Caco-2 (cell line): Measurements from ENCODE around the gene ARHGAP18. TPM values are rescaled to one million over a fixed set of nuclear protein-coding genes. Genes with fewer than 3 reads are reported as not detected.
"Not testable (repeated sequence)": the region's sequence is repeated elsewhere in the genome, so short reads cannot be mapped to it uniquely, and the experiment has no call there.

Experiments used
- BruUV-seq: library from RNA; stranded (reverse); fragments of 400-500 nt; replicated peaks from 2 replicates; lab custom pipeline; 2021; lab: Mats Ljungman, UMichigan
- CTCF ChIA-PET: fragments of 300-600 bp; sonication (Branson Sonifier 250); formaldehyde crosslinking; loops from one replicate; lab custom pipeline; 2022; ENCODE audit warnings: antibody characterized with exemption; lab: Charles Lee
- POLR2A ChIA-PET: fragments of 300-600 bp; sonication (Branson Sonifier 250); formaldehyde crosslinking; loops from one replicate; lab custom pipeline; 2022; ENCODE audit warnings: antibody characterized with exemption; lab: Charles Lee
- DNase-seq, 2 experiments: peaks; one replicate each; pipeline versions ENCODE4 v3.0.0 to v3.0.0-alpha.2; 2020 to 2022
- H3K27me3 ChIP-seq: replicated peaks from 2 replicates; pipeline ENCODE4 v1.6.0; 2011; ENCODE audit warnings: low read length; ENCODE audit not compliant: control insufficient read depth, insufficient read depth
- H3K36me3 ChIP-seq: 2 replicates; pipeline ENCODE4 v1.5.1; 2011; ENCODE audit warnings: low read length; ENCODE audit not compliant: control insufficient read depth, insufficient read depth
- H3K4me1 ChIP-seq: fragments of 250-450 bp; sonication (Bioruptor Pico); 2 replicates; pipeline ENCODE4 v1.5.1; 2020; ENCODE audit warnings: mild to moderate bottlenecking
- H3K4me3 ChIP-seq: 2 replicates; pipeline ENCODE4 v1.5.1; 2011; ENCODE audit warnings: low read depth, mild to moderate bottlenecking, control low read depth, low read length
- H3K9me3 ChIP-seq: fragments of 250-450 bp; sonication (Bioruptor Pico); 2 replicates; pipeline ENCODE4 v1.5.1; 2020; ENCODE audit warnings: mild to moderate bottlenecking, moderate library complexity
- H3K27ac Mint-ChIP-seq: one replicate; pipeline ENCODE4 v1.8.0; 2022; ENCODE audit warnings: mixed read lengths; ENCODE audit not compliant: unreplicated experiment
- H3K27me3 Mint-ChIP-seq: one replicate; pipeline ENCODE4 v1.8.0; 2022; ENCODE audit warnings: mixed read lengths; ENCODE audit not compliant: insufficient read depth, unreplicated experiment
- H3K36me3 Mint-ChIP-seq: one replicate; pipeline ENCODE4 v1.8.0; 2022; ENCODE audit warnings: mild to moderate bottlenecking, mixed read lengths; ENCODE audit not compliant: insufficient read depth, unreplicated experiment
- H3K4me1 Mint-ChIP-seq: one replicate; pipeline ENCODE4 v1.8.0; 2022; ENCODE audit warnings: low read depth, mixed read lengths; ENCODE audit not compliant: unreplicated experiment
- H3K4me3 Mint-ChIP-seq: one replicate; pipeline ENCODE4 v1.8.0; 2022; ENCODE audit warnings: mild to moderate bottlenecking, moderate library complexity, mixed read lengths; ENCODE audit not compliant: unreplicated experiment
- H3K9me3 Mint-ChIP-seq: one replicate; pipeline ENCODE4 v1.8.0; 2022; ENCODE audit warnings: mixed read lengths; ENCODE audit not compliant: unreplicated experiment
- intact Hi-C: fragments of 100-400 bp; cut with micrococcal nuclease; formaldehyde crosslinking; loops from one replicate; pipeline ENCODE4 v1.10.0; 2022; ENCODE audit not compliant: unreplicated experiment
- total RNA-seq: library from RNA; stranded (reverse); gene quantifications from 2 replicates; pipeline ENCODE4 v1.2.3, GENCODE V29; 2022
- TF ChIP-seq, protein P1 (sequence below), 2 experiments: fragments of 200-600 bp in 1 of 2; IDR thresholded peaks; 1 replicate in 1 of 2; 2 replicates in 1 of 2; pipeline versions ENCODE4 v1.5.1 to v1.8.0; 2011 to 2022; ENCODE audit warnings: antibody characterized with exemption in 1 of 2, control low read depth in 1 of 2, inconsistent platforms in 1 of 2, low read depth in 1 of 2, low read length in 1 of 2, mild to moderate bottlenecking in 1 of 2, moderate library complexity in 1 of 2; ENCODE audit not compliant: insufficient read depth in 1 of 2, severe bottlenecking in 1 of 2, unreplicated experiment in 1 of 2

ARHGAP18 gene
- total RNA-seq, 1 experiment from 2014 or later: 15.0 TPM

DNA sequence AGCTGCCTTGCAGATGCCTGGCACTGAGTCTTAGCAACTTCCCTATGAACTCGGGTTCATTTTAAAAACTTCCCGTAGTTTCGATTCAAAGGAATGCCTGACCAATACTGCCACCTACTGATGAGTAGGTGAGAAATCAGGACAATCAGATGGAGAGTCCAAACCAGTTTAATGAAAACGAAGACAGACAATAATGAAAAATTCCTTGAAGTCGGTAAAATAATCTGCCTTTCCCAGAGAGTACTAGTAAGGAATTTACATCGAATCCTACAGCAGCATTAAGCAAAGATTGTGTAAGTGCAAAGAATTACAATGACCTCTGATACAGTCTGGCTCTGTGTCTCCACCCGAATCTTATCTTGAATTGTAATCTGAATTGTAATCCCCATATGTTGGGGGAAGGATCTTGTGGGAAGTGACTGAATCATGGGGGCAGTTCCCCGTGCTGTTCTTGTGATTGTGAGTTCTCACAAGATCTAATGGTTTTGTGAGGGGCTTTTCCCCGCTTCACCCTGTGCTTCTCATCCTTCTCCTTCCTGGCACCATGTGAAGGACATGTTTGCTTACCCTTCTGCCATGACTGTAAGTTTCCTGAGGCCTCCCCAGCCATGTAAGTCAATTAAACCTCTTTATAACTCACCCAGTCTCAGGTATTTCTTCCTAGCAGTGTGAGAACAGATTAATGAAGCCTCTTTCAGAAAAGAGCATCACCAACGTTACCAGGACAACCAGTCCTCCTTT, 134.4 kb downstream of the ARHGAP18 start:
- no TSS peak for BruUV-seq
- peaks cover 10% of the 10 kb centered on the region for H3K4me1 ChIP-seq
- Mint-ChIP-seq H3K9me3 (peaks cover 10% of the 10 kb centered on the region), H3K27me3 (no peaks in the 10 kb centered on the region), H3K36me3 (peaks cover 16% of the 10 kb centered on the region), H3K4me1 (peaks cover 10% of the 10 kb centered on the region), H3K4me3 (no peak overlapping the region), H3K27ac (no peak overlapping the region)
- DNase-seq: peak in 1 of 2 experiments; percentile 32
- intact Hi-C loops: loop anchor here (1.0 kb wide), 2 partner anchors 76 to 106 kb away; no protein-coding TSS in a partner anchor
- H3K4me3 ChIP-seq: no peak overlapping the region
- H3K9me3 ChIP-seq: no peaks in the 10 kb centered on the region
- 0 out of 2 replicates have a peak, but pooled peaks cover 1% of the 10 kb centered on the region for H3K36me3 ChIP-seq
- H3K27me3 ChIP-seq: no peaks in the 10 kb centered on the region
- TF ChIP-seq, protein P1, sequence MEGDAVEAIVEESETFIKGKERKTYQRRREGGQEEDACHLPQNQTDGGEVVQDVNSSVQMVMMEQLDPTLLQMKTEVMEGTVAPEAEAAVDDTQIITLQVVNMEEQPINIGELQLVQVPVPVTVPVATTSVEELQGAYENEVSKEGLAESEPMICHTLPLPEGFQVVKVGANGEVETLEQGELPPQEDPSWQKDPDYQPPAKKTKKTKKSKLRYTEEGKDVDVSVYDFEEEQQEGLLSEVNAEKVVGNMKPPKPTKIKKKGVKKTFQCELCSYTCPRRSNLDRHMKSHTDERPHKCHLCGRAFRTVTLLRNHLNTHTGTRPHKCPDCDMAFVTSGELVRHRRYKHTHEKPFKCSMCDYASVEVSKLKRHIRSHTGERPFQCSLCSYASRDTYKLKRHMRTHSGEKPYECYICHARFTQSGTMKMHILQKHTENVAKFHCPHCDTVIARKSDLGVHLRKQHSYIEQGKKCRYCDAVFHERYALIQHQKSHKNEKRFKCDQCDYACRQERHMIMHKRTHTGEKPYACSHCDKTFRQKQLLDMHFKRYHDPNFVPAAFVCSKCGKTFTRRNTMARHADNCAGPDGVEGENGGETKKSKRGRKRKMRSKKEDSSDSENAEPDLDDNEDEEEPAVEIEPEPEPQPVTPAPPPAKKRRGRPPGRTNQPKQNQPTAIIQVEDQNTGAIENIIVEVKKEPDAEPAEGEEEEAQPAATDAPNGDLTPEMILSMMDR (IDR thresholded peaks at IDR 0.05; ENCODE audit: insufficient read depth in 1 of 2, low read depth in 1 of 2, low read length in 1 of 2, severe bottlenecking in 1 of 2, unreplicated experiment in 1 of 2): peak; percentile 63 to 64
- CTCF ChIA-PET: interaction anchor here (0.8 to 1.1 kb wide), 4 partner anchors 10 to 76 kb away, joined by 3 to 14 read pairs (median 3); no protein-coding TSS in a partner anchor
- POLR2A ChIA-PET: no interaction called here

DNA sequence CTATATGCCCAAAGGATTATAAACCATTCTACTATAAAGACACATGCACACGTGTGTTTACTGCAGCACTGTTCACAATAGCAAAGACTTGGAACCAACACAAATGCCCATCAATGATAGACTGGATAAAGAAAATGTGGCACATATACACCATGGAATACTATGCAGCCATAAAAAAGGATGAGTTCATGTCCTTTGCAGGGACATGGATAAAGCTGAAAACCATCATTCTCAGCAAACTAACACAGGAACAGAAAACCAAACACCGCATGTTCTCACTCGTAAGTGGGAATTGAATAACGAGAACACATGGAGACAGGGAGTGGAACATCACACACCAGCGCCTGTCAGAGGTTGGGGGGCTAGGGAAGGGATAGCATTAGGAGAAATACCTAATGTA, 135.4 kb downstream of the ARHGAP18 start:
- H3K4me1 ChIP-seq, H3K4me1 Mint-ChIP-seq, H3K4me3 ChIP-seq, H3K36me3 ChIP-seq, H3K27me3 ChIP-seq, H3K27me3 Mint-ChIP-seq, DNase-seq, H3K9me3 ChIP-seq, H3K4me3 Mint-ChIP-seq, H3K27ac Mint-ChIP-seq, BruUV-seq, POLR2A ChIA-PET: not testable (repeated sequence)
- CTCF ChIA-PET: interaction anchor here (0.6 to 1.1 kb wide), 5 partner anchors 9 to 77 kb away, joined by 3 to 14 read pairs (median 3); no protein-coding TSS in a partner anchor
- intact Hi-C loops: loop anchor here (1.0 kb wide), 2 partner anchors 75 to 105 kb away; no protein-coding TSS in a partner anchor
- Mint-ChIP-seq H3K36me3 (peaks cover 24% of the 10 kb centered on the region), H3K9me3 (peaks cover 20% of the 10 kb centered on the region)

DNA sequence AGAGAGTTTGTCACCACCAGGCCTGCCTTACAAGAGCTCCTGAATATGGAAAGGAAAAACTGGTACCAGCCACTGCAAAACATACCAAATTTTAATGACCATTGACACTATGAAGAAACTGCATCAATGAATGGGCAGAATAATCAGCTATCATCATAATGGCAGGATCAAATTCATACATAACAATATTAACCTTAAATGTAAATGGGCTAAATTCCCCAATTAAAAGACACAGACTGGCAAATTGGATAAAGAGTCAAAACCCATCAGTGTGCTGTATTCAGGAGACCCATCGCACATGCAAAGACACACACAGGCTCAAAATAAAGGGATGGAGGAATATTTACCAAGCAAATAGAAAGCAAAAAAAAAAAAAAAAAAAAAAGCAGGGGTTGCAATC, 139.0 kb downstream of the ARHGAP18 start:
- H3K9me3 ChIP-seq, H3K4me3 ChIP-seq, CTCF ChIA-PET, H3K27me3 ChIP-seq, intact Hi-C loops, H3K36me3 ChIP-seq, POLR2A ChIA-PET, H3K27me3 Mint-ChIP-seq, BruUV-seq, H3K4me3 Mint-ChIP-seq, DNase-seq, H3K27ac Mint-ChIP-seq: not testable (repeated sequence)
- Mint-ChIP-seq H3K9me3 (peaks cover 20% of the 10 kb centered on the region), H3K36me3 (peaks cover 19% of the 10 kb centered on the region), H3K4me1 (peaks cover 27% of the 10 kb centered on the region)
- peaks cover 28% of the 10 kb centered on the region for H3K4me1 ChIP-seq

DNA sequence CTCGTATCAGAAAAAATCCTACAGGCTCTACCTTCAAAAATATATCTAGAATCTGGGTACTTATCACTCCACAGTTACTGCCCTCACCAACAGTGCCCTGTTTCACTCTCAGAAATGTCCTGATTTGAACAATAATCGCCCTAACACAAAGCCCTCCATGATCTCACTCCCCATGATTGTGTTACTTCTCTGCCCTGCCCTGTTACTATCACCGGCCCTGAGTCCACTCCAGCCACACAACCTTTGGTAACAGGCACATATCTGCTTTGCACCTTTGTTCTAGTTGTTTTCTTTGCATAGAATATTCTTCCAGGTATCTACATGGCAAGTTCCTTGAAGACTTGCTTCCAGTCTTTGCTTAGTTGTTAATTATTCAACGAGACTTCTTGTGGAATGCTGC, 142.0 kb downstream of the ARHGAP18 start:
- Mint-ChIP-seq H3K27me3 (no peaks in the 10 kb centered on the region), H3K4me3 (no peak overlapping the region), H3K4me1 (peaks cover 27% of the 10 kb centered on the region), H3K27ac (peak overlapping the region; percentile 23), H3K36me3 (peaks cover 10% of the 10 kb centered on the region), H3K9me3 (peaks cover 20% of the 10 kb centered on the region)
- H3K36me3 ChIP-seq: no peaks in the 10 kb centered on the region
- CTCF ChIA-PET: no interaction called here
- POLR2A ChIA-PET: no interaction called here
- intact Hi-C loops: no loop called here
- BruUV-seq: no TSS peak
- no peak for DNase-seq
- no peak overlapping the region for H3K4me3 ChIP-seq
- no peaks in the 10 kb centered on the region for H3K27me3 ChIP-seq
- TF ChIP-seq, protein P1 (IDR thresholded peaks at IDR 0.05; ENCODE audit: insufficient read depth in 1 of 2, low read depth in 1 of 2, low read length in 1 of 2, severe bottlenecking in 1 of 2, unreplicated experiment in 1 of 2): no peak
- no peaks in the 10 kb centered on the region for H3K9me3 ChIP-seq
- H3K4me1 ChIP-seq: peaks cover 31% of the 10 kb centered on the region
